ENCODE results near the gene ADAMTS3.
"Not testable (repeated sequence)": the region's sequence is repeated elsewhere in the genome, so short reads cannot be mapped to it uniquely, and the experiment has no call there.

Gene ADAMTS3

DNA sequence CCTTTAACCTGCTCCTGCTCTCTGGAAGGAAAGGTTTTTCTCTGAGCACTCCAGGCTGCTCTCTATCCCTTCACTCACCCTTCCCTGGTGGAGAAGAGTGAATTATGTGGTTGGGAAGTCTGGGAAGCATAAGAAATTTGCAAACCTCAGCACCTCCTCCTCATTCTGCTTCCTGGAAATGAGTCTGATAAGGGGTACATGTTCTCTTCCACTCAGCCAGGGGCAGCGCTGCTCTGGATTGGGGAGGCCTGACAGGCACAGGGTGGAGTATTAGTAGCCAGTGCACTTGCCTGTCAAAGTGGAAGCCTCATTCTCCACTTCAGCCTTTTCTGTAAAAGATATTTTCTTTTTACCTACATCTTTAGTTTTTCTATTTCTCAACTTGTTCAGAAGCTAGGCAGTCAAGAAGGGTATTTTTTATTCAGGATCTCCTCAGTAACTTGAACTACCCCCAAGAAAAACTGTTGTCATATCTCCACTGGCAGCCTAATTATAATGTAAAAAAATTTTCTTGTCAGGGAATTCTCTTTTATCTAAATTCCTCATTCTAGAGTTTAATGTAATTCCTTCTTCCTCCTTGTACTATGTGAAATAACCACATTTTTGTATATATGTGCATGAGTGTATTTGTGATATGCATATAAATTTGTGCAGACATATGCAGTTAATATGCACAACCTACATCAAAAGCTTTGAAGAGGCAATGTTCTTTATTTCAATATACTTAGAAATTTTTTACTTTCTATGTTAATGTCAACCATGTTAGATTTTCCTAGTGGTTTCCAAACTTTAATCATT lies 15.3 kb downstream of the ADAMTS3 start:
- no peak for DNase-seq (ENCODE audit: low read depth)

GRCh38 chr4:72552447-72552846 lies 16.6 kb downstream of the ADAMTS3 start:
- no peak for DNase-seq (ENCODE audit: low read depth)

DNA sequence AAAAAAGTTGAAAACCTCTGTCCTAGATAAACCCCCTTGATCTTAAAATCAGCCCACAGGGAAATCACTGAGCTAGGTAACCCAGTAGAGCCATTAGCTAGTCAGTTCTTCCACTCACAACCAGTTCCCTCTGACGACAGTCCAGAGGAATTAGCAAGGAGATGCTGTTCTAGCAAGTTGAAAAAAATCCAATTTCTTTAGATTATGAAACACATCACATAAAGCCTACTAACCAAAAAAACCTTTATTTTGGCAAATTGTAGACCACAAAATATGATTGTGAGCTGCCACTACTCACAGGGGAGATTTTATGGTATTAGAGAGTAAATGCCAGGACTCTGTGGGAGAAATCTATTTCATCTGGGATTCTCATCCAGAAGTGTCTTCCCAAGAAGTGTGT lies 22.6 kb downstream of the ADAMTS3 start:
- DNase-seq (ENCODE audit: low read depth): no peak

- not testable (repeated sequence) for DNase-seq (ENCODE audit: low read depth)
Measured at GRCh38 chr4:72540694-72541093, 28.3 kb downstream of the ADAMTS3 start.

GRCh38 chr4:72538006-72538405 lies 31.0 kb downstream of the ADAMTS3 start:
- no peak for DNase-seq (ENCODE audit: low read depth)

DNA sequence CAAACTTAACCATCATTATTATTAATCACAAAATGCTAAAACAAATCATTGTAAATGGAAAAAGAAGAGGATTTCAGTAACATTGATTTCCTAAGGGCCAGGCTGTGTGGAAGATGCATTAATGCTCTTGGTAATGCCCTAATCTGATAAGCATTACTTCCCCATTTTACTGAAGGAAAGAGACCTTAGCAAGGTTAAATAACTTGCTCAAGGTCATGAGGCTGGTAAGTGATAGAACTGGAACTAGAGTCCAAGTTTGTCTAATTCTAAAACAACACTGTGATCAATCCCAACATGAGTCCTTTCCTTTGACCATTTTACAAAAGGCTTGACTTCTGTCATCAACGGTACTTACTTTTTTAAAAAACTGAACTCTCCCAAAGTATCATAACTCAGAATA lies 32.6 kb downstream of the ADAMTS3 start:
- DNase-seq (ENCODE audit: low read depth): no peak

DNA sequence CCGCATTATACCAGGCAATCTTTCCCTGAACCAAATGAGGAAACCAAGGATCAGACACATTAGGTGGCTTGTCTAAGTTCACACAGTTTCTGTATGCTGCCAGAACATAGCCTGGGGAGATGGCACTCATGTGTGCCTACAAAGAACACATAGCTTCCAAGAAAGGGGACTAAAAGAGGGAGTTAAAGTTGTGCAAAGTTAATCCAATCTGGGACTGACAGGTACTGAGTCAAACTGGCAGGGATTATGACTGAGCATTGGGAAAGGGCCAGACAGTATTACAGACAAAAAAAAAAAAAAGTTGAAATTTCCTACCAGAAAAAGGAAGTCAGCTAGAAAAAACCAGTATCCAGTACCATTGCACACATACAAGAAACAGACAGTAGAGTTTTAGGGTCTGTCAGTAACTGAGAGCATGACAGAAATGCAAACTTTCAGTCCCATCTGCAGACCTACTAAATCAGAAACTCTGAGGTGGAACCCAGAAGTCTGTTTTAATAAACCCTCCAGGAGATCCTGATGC lies 37.2 kb downstream of the ADAMTS3 start:
- DNase-seq (ENCODE audit: low read depth): no peak

DNA sequence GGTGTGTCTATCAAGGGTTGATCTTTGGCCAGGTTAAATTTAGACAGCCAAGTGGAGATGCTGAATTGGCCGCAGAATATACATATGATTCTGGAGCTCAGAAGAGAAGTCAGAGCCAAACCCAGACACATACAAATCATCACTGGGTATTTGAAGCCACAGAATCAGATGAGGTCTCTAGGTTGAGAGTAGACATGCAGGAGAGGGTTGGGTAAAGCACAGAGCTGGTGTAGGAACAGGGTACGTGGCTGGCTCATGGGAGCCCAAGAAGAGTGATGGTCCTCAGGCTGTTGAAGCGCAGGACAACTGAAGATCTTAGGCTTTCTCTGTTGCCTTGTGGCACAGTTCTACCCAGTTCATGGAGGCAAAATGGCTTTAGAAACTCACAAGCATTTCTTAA lies 37.7 kb downstream of the ADAMTS3 start:
- no peak for DNase-seq (ENCODE audit: low read depth)

GRCh38 chr4:72529148-72529822 lies 39.7 kb downstream of the ADAMTS3 start:
- DNase-seq (ENCODE audit: low read depth): no peak

- DNase-seq (ENCODE audit: low read depth): no peak
Measured at GRCh38 chr4:72527038-72527646, 41.9 kb downstream of the ADAMTS3 start.

GRCh38 chr4:72525938-72526337 lies 43.1 kb downstream of the ADAMTS3 start:
- DNase-seq (ENCODE audit: low read depth): no peak

DNA sequence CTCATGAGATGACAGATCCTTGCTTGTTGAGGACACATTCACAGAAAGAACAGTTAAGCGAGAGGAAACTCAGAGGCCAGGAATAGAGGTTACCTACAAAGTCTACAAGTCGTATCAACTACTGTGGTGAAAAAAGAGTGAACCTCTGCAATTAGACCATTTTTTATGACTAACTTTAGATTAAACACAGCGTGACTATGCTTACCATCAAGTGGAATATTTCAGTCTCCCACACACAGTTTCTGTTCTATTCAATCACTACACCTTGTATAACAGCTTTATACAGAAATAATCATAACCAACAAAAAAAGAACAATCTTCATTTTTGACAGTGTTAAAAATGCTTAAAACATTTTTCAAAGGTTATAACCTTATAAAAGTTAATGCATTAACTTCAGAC lies 46.6 kb downstream of the ADAMTS3 start:
- no peak for DNase-seq (ENCODE audit: low read depth)

- DNase-seq (ENCODE audit: low read depth): no peak
Measured at GRCh38 chr4:72513227-72513626, 55.8 kb downstream of the ADAMTS3 start.

GRCh38 chr4:72507860-72508419 lies 61.1 kb downstream of the ADAMTS3 start:
- DNase-seq (ENCODE audit: low read depth): no peak

DNA sequence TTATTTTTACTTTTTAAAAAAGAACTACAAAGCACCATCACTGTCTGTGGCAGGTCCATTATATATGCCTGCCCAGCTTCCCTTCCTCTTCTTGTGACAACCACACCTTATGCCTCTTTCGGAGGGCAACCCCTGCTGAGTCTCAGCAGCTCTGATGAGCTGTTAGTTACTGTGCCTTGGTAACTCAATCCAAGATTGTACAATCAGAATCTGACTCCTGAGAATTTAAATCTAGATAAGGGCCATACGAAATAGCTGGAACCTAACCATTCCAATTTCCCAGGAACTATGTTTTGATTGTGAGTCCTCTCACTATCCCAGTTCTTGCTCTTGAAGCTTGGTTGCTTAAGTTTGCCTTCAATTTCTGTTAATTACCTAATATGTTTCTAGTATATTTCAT lies 61.9 kb downstream of the ADAMTS3 start:
- no peak for DNase-seq (ENCODE audit: low read depth)

- no peak for DNase-seq (ENCODE audit: low read depth)
Measured at GRCh38 chr4:72505314-72505744, 63.7 kb downstream of the ADAMTS3 start.

DNA sequence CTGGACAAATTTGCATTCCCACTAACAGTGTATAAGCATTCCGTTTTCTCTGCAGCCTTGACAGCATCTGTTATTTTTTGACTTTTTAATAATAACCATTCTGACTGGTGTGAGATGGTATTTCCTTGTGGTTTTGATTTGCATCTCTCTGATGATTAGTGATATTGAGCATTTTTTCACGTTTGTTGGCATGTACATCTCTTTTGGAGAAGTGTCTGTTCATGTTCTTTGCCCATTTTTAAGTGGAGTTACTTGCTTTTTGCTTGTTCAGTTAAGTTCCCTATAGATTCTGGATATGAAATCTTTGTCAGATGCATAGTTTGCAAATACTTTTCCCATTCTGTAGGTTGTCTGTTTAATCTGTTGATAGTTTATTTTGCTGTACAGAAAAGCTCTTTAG lies 68.8 kb downstream of the ADAMTS3 start:
- DNase-seq (ENCODE audit: low read depth): no peak

- no peak for DNase-seq (ENCODE audit: low read depth)
Measured at GRCh38 chr4:72496119-72496518, 72.9 kb downstream of the ADAMTS3 start.

- DNase-seq (ENCODE audit: low read depth): no peak
Measured at GRCh38 chr4:72494156-72494555, 74.9 kb downstream of the ADAMTS3 start.

- no peak for DNase-seq (ENCODE audit: low read depth)
Measured at GRCh38 chr4:72489267-72489666, 79.8 kb downstream of the ADAMTS3 start.

GRCh38 chr4:72486991-72487390 lies 82.0 kb downstream of the ADAMTS3 start:
- no peak for DNase-seq (ENCODE audit: low read depth)

- no peak for DNase-seq (ENCODE audit: low read depth)
Measured at GRCh38 chr4:72484981-72485380, 84.0 kb downstream of the ADAMTS3 start.
